HepG2 (cell line): Measurements from ENCODE around the gene YY1. TPM values are rescaled to one million over a fixed set of nuclear protein-coding genes. Genes with fewer than 3 reads are reported as not detected.
A peak's percentile ranks its signal among the peaks of the same experiment; 100 is the strongest.

ENCODE experiments used
- HNRNPK ChIP-seq: fragments of 200-400 bp; formaldehyde crosslinking; IDR thresholded peaks from 2 replicates; pipeline ENCODE4 v1.6.1; 2018; ENCODE audit warnings: low read length, low read depth, moderate library complexity, mild to moderate bottlenecking; ENCODE audit not compliant: poor library complexity, severe bottlenecking
- JUND ChIP-seq: sonication (generic); formaldehyde crosslinking; IDR thresholded peaks from 2 replicates; pipeline ENCODE4 v1.8.0; 2022; ENCODE audit warnings: mild to moderate bottlenecking, missing genetic modification reagents
- NAIF1 ChIP-seq: sonication (generic); formaldehyde crosslinking; IDR thresholded peaks from 2 replicates; pipeline ENCODE4 v1.5.0; 2020; ENCODE audit warnings: mild to moderate bottlenecking, missing genetic modification reagents, borderline replicate concordance
- RBM39 ChIP-seq: fragments of 200-400 bp; formaldehyde crosslinking; IDR thresholded peaks from one replicate; pipeline ENCODE4 v1.6.1; 2018; ENCODE audit warnings: antibody characterized with exemption, mild to moderate bottlenecking, low read depth, low read length; ENCODE audit not compliant: poor library complexity, severe bottlenecking
- RNF2 ChIP-seq: fragments of 450-650 bp; conservative IDR thresholded peaks from 2 replicates; pipeline ENCODE4 v1.6.1; 2016; ENCODE audit warnings: low read depth
- SIX1 ChIP-seq: sonication (generic); formaldehyde crosslinking; IDR thresholded peaks from 2 replicates; pipeline ENCODE4 v1.4.0; 2020; ENCODE audit warnings: missing genetic modification reagents, borderline replicate concordance
- ZFYVE20 ChIP-seq: sonication (generic); formaldehyde crosslinking; IDR thresholded peaks from 2 replicates; pipeline ENCODE4 v1.8.0; 2023; ENCODE audit warnings: low read depth, mild to moderate bottlenecking, moderate library complexity, missing genetic modification reagents, borderline replicate concordance
- ZNF550 ChIP-seq: sonication (generic); formaldehyde crosslinking; IDR thresholded peaks from 2 replicates; pipeline ENCODE4 v1.4.0; 2020; ENCODE audit warnings: mild to moderate bottlenecking, missing genetic modification reagents, borderline replicate concordance
- polyA plus RNA-seq, 8 experiments: library from polyadenylated mRNA; depleted of rRNA in 3 of 8; stranded (reverse) in 7 of 8; unstranded in 1 of 8; fragments of >200 nt; fragmentation: Illumina TruSeq in 4 of 8; extraction: Trizol in 4 of 8; gene quantifications; 2 replicates each; pipeline versions ENCODE4 v1.2.1 to v1.2.3, GENCODE V29; 2011 to 2016; ENCODE audit warnings: low read depth in 4 of 8, missing spikeins in 1 of 8, mixed read lengths in 1 of 8; ENCODE audit not compliant: insufficient read depth in 1 of 8
- total RNA-seq, 5 experiments: library from RNA; depleted of rRNA; stranded (reverse); fragments of >200 nt; fragmentation: Illumina TruSeq; extraction: Trizol; gene quantifications; 2 replicates each; pipeline ENCODE4 v1.2.3, GENCODE V29; 2016; ENCODE audit warnings: low read depth in 1 of 5
- TF ChIP-seq, protein P1 (sequence below): sonication (generic); formaldehyde crosslinking; IDR thresholded peaks from 2 replicates; pipeline ENCODE4 v1.4.0; 2020; ENCODE audit warnings: mild to moderate bottlenecking, missing genetic modification reagents
- TF ChIP-seq, protein P2 (sequence below): IDR thresholded peaks from 2 replicates; pipeline ENCODE4 v1.6.1; 2016; ENCODE audit warnings: missing compliant biosample characterization, missing genetic modification reagents, borderline replicate concordance
- TF ChIP-seq, protein P3 (sequence below): sonication (generic); formaldehyde crosslinking; IDR thresholded peaks from 2 replicates; pipeline ENCODE4 v1.4.0; 2020; ENCODE audit warnings: missing genetic modification reagents, borderline replicate concordance
- TF ChIP-seq, protein P4 (sequence below): sonication (generic); formaldehyde crosslinking; IDR thresholded peaks from 2 replicates; pipeline ENCODE4 v1.8.1; 2022; ENCODE audit warnings: mild to moderate bottlenecking, missing genetic modification reagents
- TF ChIP-seq, protein P5 (sequence below): sonication (generic); formaldehyde crosslinking; IDR thresholded peaks from 2 replicates; pipeline ENCODE4 v1.4.0; 2020; ENCODE audit warnings: missing genetic modification reagents, mild to moderate bottlenecking, borderline replicate concordance

The YY1 gene
- total and polyA plus RNA-seq, 2 of the 13 experiments (the other 11 are each of a cell fraction or from before 2014, with no cell fraction given): 29.4 to 68.1 TPM

DNA sequence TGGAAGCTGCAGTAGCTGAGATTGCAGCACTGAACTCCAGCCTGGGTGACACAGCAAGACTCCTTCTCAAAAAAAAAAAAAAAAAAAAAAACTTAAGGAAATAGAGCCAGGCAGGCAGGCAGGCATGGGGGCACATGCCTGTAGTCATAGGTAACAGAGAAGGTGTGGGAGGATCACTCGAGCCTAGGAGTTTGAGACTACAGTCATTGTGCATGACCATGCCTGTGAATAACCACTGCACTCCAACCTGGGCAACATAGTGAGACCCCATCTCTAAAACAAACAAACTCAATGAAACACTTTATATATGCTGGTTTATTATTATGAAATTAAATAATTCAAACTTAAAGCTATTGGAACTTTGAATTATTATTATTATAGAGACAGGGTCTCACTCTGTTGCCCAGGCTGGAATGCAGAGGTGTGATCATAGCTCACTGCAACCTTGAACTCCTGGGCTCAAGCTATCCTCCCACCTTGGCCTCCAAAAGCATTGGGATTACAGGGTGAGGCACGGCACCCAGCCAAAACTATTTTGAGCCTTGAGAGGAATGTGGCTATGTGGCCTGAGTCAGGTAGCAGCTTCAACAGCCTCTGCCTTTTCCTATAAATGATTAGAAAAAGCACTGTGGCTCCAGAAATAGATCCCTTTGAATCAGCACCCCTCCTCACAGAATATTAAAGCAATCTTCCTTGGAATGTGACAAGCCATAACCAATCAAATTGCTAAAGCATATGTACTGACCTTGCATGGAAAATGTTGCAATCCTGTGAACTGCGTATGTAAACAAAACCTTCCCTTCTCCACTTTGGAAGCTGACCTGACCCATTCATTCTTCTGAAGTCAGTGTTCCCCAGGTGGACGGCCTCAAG is 34.7 kb upstream of the YY1 start (continued):
- TF ChIP-seq, protein P1, sequence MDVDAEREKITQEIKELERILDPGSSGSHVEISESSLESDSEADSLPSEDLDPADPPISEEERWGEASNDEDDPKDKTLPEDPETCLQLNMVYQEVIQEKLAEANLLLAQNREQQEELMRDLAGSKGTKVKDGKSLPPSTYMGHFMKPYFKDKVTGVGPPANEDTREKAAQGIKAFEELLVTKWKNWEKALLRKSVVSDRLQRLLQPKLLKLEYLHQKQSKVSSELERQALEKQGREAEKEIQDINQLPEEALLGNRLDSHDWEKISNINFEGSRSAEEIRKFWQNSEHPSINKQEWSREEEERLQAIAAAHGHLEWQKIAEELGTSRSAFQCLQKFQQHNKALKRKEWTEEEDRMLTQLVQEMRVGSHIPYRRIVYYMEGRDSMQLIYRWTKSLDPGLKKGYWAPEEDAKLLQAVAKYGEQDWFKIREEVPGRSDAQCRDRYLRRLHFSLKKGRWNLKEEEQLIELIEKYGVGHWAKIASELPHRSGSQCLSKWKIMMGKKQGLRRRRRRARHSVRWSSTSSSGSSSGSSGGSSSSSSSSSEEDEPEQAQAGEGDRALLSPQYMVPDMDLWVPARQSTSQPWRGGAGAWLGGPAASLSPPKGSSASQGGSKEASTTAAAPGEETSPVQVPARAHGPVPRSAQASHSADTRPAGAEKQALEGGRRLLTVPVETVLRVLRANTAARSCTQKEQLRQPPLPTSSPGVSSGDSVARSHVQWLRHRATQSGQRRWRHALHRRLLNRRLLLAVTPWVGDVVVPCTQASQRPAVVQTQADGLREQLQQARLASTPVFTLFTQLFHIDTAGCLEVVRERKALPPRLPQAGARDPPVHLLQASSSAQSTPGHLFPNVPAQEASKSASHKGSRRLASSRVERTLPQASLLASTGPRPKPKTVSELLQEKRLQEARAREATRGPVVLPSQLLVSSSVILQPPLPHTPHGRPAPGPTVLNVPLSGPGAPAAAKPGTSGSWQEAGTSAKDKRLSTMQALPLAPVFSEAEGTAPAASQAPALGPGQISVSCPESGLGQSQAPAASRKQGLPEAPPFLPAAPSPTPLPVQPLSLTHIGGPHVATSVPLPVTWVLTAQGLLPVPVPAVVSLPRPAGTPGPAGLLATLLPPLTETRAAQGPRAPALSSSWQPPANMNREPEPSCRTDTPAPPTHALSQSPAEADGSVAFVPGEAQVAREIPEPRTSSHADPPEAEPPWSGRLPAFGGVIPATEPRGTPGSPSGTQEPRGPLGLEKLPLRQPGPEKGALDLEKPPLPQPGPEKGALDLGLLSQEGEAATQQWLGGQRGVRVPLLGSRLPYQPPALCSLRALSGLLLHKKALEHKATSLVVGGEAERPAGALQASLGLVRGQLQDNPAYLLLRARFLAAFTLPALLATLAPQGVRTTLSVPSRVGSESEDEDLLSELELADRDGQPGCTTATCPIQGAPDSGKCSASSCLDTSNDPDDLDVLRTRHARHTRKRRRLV (CRISPR knock-in tag): no peak
- TF ChIP-seq, protein P2, sequence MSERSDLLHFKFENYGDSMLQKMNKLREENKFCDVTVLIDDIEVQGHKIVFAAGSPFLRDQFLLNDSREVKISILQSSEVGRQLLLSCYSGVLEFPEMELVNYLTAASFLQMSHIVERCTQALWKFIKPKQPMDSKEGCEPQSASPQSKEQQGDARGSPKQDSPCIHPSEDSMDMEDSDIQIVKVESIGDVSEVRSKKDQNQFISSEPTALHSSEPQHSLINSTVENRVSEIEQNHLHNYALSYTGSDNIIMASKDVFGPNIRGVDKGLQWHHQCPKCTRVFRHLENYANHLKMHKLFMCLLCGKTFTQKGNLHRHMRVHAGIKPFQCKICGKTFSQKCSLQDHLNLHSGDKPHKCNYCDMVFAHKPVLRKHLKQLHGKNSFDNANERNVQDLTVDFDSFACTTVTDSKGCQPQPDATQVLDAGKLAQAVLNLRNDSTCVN (CRISPR knock-in tag): no peak
- TF ChIP-seq NAIF1 (no peak), SIX1 (CRISPR knock-in tag) (peak; percentile 42; the same call in 1 of the 2 replicates), ZFYVE20 (no peak), RBM39 (no peak), ZNF550 (no peak), HNRNPK (no peak), JUND (CRISPR knock-in tag) (0 out of 2 replicates have a peak, but pooled peaks have one; percentile 28), RNF2 (no peak)
- TF ChIP-seq, protein P3, sequence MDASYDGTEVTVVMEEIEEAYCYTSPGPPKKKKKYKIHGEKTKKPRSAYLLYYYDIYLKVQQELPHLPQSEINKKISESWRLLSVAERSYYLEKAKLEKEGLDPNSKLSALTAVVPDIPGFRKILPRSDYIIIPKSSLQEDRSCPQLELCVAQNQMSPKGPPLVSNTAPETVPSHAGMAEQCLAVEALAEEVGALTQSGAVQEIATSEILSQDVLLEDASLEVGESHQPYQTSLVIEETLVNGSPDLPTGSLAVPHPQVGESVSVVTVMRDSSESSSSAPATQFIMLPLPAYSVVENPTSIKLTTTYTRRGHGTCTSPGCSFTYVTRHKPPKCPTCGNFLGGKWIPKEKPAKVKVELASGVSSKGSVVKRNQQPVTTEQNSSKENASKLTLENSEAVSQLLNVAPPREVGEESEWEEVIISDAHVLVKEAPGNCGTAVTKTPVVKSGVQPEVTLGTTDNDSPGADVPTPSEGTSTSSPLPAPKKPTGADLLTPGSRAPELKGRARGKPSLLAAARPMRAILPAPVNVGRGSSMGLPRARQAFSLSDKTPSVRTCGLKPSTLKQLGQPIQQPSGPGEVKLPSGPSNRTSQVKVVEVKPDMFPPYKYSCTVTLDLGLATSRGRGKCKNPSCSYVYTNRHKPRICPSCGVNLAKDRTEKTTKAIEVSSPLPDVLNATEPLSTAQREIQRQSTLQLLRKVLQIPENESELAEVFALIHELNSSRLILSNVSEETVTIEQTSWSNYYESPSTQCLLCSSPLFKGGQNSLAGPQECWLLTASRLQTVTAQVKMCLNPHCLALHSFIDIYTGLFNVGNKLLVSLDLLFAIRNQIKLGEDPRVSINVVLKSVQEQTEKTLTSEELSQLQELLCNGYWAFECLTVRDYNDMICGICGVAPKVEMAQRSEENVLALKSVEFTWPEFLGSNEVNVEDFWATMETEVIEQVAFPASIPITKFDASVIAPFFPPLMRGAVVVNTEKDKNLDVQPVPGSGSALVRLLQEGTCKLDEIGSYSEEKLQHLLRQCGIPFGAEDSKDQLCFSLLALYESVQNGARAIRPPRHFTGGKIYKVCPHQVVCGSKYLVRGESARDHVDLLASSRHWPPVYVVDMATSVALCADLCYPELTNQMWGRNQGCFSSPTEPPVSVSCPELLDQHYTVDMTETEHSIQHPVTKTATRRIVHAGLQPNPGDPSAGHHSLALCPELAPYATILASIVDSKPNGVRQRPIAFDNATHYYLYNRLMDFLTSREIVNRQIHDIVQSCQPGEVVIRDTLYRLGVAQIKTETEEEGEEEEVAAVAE (CRISPR knock-in tag): no peak
- TF ChIP-seq, protein P4, sequence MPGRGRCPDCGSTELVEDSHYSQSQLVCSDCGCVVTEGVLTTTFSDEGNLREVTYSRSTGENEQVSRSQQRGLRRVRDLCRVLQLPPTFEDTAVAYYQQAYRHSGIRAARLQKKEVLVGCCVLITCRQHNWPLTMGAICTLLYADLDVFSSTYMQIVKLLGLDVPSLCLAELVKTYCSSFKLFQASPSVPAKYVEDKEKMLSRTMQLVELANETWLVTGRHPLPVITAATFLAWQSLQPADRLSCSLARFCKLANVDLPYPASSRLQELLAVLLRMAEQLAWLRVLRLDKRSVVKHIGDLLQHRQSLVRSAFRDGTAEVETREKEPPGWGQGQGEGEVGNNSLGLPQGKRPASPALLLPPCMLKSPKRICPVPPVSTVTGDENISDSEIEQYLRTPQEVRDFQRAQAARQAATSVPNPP (CRISPR knock-in tag): no peak
- TF ChIP-seq, protein P5, sequence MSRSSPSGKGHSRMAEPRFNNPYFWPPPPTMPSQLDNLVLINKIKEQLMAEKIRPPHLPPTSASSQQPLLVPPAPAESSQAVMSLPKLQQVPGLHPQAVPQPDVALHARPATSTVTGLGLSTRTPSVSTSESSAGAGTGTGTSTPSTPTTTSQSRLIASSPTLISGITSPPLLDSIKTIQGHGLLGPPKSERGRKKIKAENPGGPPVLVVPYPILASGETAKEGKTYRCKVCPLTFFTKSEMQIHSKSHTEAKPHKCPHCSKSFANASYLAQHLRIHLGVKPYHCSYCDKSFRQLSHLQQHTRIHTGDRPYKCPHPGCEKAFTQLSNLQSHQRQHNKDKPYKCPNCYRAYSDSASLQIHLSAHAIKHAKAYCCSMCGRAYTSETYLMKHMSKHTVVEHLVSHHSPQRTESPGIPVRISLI (CRISPR knock-in tag): peak; percentile 97
